OCI-M1 (cell line): ENCODE measurements around the gene TGFB1.

Source experiments
- DNase-seq: peaks from one replicate; lab custom pipeline; 2025; lab: John Stamatoyannopoulos, UW

TGFB1 gene

GRCh38 chr19:41321204-41321599 lies 32.5 kb downstream of the TGFB1 start:
- DNase-seq, result no peak

DNA sequence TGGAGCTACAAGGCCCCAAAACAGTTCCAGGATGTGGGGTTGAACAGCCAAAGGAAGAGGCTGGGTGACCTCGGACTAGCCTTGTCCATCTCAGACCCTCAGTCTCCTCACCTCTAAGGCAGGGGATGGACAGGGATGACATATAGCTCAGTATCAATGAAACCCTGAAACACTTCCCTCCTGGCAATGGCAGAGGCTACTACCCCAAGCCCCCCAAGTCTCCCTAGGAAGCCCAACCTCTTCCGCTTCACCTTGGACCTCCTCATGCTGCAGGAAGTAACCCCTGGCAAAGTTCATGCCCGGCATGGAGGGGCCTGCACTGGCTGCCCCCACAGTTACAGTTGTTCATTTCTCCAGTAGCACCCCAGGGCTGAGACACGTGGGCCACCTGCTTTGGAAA lies 33.2 kb downstream of the TGFB1 start:
- DNase-seq, result no peak

DNA sequence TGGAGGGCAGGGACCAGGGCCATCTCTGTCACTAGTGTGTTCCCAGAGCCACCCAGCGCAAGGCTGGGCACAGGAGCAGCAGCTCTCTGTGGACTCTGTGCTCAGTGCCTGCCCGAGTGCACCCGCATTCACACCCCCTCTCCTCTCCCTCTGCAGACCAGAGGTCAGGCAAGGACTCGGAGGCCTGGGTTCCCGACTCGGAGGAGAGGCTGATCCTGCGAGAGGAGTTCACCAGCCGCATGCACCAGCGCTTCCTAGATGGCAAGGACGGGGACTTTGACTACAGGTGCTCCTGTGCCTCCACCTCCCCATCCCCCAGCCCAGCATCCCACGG lies 33.6 kb downstream of the TGFB1 start:
- no peak for DNase-seq

GRCh38 chr19:41319500-41320184 lies 34.1 kb downstream of the TGFB1 start:
- DNase-seq, result no peak

DNA sequence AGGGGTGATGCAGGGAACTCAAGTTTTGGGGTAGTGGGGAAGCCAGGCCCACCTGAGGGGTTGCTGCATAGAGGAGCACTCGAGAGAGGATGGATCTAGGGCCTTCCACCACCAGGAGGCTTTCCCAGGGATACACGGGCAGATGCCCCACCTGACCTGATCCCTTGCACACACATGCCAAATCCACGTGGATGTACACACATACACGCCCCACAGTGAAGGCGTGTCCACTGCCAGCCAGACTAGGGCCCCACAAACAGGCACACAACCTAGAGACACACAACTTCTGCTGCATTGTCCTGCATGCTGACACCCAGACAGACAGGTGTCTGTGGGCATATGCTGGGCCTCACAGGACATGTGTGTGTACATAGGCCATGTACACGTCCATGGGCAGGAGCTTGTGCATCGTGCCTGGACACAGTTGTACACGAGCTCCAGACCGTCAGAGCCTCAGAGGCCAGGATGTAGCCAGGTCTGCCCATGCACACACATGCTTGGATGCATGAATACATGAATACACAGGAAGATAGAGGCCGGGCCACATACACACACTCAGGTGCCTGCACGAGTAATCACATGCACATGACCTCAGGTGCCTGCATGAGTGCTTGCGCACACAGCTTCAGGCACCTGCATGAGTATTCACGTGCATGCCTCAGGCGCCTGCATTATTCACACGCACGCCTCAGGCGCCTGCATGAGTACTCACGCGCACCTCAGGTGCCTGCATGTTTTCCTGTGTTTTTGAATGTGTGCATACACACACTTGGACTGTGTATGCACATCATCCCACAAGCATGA lies 34.8 kb downstream of the TGFB1 start:
- DNase-seq, result no peak

DNA sequence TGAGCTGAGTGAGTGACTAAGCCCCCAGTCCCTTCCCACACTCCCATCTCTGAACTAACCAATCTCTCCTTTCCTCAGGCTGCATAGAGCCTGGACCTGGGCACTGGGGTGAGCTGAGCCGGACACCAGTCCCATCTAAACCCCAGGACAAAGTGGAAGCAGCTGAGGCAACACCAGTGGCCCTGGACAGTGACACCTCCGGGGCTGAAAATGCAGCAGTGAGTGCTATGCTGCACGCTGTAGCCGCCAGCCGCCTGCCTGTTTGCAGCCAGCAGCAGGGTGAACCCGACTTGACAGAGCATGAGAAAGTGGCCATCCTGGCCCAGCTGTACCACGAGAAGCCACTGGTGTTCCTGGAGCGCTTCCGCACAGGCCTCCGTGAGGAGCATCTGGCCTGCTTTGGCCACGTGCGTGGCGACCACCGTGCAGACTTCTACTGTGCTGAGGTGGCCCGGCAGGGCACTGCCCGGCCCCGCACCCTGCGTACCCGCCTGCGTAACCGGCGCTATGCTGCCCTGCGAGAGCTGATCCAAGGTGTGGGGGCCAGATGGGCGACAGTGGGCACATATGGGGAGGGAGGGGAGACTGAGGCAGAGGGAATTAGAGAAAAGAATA lies 37.3 kb downstream of the TGFB1 start:
- DNase-seq, result no peak

DNA sequence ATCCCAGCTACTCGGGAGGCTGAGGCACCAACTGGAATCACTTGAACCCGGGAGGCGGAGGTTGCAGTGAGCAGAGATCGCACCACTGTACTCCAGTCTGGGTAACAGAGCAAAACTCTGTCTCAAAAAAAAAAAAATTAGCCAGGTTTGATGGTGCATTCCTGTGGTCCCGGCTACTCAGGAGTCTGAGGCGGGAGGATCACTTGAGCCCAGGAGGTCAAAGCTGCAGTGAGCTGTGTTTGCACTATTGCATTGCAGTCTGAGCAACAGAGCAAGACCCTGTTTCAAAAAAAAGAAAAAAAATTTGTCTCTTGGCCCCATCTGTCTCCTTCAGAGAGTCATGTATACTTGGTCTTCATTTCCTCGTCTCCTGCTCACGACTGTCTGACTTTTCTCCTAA lies 42.1 kb downstream of the TGFB1 start:
- no peak for DNase-seq

DNA sequence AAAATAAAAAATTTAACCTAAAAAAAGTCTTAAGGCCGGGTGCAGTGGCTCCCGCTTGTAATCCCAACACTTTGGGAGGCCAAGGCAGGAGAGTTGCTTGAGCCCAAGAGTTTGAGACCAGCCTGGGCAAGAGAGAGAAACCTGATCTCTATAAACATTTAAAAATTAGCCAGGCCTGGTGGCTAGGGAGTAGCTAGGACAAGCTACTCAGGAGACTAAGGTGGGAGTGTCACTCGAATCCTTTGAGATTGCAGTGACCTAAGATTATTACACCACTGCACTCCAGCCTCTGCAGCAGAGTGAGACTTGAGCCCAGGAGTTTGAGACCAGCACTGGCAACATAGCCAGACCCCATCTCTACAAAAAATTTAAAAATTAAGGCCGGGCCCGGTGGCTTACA lies 42.6 kb downstream of the TGFB1 start:
- DNase-seq, result peak; percentile 34

GRCh38 chr19:41310033-41310831 lies 43.5 kb downstream of the TGFB1 start, which contains the start of gene CCDC97:
CCDC97 (plus strand) TSS chr19:41310172; CDS start chr19:41310311, 139 bp downstream.
- DNase-seq, result peak; percentile 95

DNA sequence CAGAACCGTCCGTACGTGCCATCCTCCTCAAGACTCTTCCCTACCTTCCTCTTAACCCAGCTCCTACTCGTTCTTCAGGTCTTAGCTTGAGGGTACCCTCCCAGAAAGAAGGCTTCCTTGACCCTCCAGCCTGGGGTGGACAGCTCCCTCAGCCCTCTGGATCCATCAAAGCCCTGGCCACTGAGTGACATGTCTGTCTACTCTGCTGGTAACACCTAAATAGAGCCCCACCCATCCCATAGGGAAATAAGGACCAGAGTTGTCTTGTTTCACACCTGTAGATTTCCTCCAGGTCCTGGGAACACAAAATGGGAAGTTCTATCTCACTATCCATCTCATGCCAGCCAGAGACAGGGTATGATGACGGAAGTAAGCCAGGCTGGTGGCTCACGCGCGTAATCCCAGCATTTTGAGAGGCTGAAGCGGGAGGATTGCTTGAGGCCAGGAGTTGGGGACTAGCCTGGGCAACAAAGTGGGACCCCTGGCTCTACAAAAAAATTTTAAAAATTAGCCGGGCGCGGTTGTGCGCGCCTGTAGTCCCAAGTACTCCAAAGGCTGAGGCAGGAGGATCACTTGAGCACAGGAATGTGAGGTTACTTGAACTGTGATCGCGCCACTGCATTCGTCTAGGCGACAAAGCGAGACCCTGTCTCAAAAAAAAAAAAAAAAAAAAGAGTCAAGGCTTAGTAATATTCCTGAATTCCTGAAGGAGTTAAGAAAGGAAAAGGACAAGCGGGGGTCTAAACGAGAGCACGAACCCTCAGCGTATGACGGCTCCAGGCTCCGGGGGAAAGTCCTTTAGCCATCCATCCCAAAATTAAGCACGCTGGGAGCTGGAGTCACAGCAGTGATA lies 44.3 kb downstream of the TGFB1 start:
- peak; percentile 64 for DNase-seq

DNA sequence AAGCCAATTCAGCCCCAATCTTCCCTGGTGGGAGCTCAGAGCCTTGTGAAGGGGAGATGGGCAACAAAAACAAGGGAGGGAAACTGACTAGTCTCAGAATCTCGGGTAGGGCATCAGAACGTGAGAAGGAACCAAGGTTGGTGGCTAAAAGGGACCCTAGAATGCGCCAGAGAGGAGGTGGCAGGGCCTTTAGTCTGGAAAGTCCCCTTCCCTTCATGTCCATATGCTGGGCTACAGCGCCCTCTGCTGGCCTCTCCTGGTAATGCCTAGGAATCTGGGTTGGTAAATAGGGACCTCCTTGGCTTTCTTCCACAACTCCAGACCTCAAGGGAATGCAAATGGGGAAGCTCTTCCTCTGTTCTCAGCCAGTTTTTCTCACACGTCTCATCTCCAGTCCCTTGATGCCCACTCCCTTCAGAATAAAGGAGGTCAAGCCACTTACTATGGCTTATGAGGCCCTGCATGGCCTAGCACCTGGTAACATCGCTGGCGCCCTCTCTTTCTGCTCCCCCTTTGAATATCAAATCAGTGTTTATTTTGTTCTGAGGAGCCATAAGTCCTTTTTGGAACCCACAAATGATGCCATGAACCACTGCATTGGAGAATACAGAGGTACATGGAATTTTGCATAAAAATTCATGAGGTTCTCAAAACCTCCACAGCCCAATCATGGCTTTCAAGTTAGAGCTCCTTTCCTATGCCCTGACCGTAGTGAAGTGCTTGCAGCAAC lies 45.1 kb downstream of the TGFB1 start:
- peak; percentile 97 for DNase-seq

GRCh38 chr19:41307954-41308449 lies 45.7 kb downstream of the TGFB1 start:
- DNase-seq, result no peak

- peak; percentile 22 for DNase-seq
These were observed 46.4 kb downstream of the TGFB1 start for GRCh38 chr19:41307090-41307875.

DNA sequence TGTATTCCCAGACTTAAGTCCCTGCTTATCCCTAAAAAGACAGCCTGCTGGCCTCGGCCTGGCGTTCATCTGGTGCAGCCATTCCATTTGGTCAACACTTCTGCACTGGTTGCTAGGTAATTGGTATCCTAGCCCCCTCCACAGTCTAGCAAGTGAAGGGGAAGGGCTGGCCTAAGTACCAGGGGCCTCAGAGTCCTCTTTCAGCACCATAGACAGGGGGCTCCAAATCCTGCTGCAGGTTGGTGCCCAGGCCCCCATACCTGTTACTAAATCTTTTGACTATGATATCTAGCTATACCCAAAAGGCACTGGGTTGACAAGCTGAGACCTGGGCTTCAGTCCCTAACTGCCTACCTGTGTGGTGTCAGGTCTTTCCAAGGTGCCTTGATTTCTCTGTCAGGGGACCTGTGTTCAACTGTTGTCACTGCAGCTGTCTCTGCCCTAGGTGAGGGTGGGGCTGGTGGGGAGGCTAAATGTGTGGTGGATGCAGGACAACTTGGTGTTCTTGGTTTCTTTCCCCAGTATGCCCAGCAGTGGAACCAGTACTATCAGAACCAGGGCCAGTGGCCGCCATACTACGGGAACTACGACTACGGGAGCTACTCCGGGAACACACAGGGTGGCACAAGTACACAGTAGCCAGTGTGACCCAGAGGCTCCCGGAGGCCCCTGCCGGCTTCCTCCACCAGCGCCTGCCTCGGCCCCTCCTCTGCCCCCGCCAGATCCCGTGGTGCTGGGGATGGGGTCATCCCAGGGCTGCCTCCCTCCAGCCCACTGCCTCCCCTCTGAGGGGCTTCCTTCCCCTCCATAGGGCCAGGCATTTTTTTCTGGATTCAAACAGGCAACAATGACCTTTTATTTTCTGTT lies 47.6 kb downstream of the TGFB1 start:
- DNase-seq, result no peak

DNA sequence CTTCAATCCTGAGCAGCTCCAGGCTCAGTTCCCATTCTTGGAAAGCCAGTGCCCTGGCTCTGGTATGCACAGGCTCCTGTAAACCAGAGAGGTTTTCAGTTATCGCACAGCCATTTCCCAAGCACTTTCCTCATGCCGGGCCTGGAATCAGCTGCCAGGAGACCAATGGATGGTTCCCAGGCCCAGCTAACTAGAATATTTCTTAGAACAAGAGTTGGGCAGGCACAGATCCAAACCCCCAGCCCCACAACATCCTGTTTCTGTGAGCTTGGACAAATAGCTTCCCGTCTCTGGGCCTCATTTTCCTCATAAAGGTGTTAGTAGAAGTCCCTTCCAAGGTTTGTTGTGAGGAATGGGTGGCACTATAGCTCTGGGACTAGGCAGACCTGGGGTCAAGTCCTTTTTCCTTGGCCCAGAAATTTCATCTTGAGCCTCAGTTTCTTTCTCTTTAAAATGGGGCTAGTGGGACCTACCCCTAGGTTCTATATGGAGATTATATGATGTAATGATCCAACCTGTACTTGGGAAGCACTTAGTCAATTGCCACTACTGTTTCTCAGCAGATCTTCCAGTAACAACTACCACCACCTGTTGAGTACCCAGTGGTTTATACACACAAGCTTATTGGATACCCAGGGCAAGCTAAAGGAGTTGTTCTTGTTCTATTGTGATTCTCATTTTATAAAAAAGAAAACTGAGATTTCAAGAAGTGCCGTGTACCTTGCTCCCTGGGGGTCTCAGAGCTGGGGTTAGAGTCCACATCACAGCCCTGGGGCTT lies 48.8 kb downstream of the TGFB1 start:
- no peak for DNase-seq

GRCh38 chr19:41303954-41304353 lies 49.8 kb downstream of the TGFB1 start:
- no peak for DNase-seq

GRCh38 chr19:41302624-41303351 lies 50.9 kb downstream of the TGFB1 start:
- DNase-seq, result no peak
